GM12878 (cell line): Measurements from ENCODE around the gene MACROD2. TPM values are rescaled to one million over a fixed set of nuclear protein-coding genes. Genes with fewer than 3 reads are reported as not detected.

Experiments
- ATAC-seq: fragments of 200-7000 bp; cut with Tn5 transposase; 3 replicates; pipeline ENCODE4 v1.9.1; 2020; ENCODE audit warnings: mild to moderate bottlenecking, moderate library complexity
- BruUV-seq: library from RNA; stranded (reverse); fragments of 400-500 nt; replicated peaks from 2 replicates; lab custom pipeline; 2021; lab: Mats Ljungman, UMichigan
- CTCF ChIA-PET: fragments of 300-600 bp; sonication (Branson Sonifier 250); formaldehyde crosslinking; extraction: SDS; loops from one replicate; lab custom pipeline; 2021; ENCODE audit warnings: inconsistent platforms; lab: Yijun Ruan, JAX
- POLR2A ChIA-PET: fragments of 350-600 bp; formaldehyde crosslinking; extraction: SDS; loops from one replicate; lab custom pipeline; 2021; ENCODE audit warnings: inconsistent platforms; lab: Charles Lee
- RAD21 ChIA-PET: fragments of 300-600 bp; sonication (Branson Sonifier 250); formaldehyde crosslinking; loops from one replicate; lab custom pipeline; 2023; ENCODE audit warnings: antibody characterized with exemption; ENCODE audit not compliant: unreplicated experiment; lab: Charles Lee
- SMC1A ChIA-PET: fragments of 300-600 bp; sonication (Branson Sonifier 250); formaldehyde crosslinking; loops from one replicate; lab custom pipeline; 2023; ENCODE audit not compliant: unreplicated experiment, uncharacterized antibody; lab: Charles Lee
- DNase-seq: peaks from one replicate; pipeline ENCODE4 v3.0.0-alpha.2; 2011; ENCODE audit warnings: low read depth, low spot score
- FAIRE-seq: peaks from 3 replicates; lab custom pipeline; 2011; peaks lifted over from hg19 to GRCh38; lab: Jason Lieb, UNC
- H2AFZ ChIP-seq: 2 replicates; pipeline ENCODE4 v1.6.0; 2011; ENCODE audit warnings: low read depth, low read length, control low read depth; ENCODE audit not compliant: control insufficient read depth
- H3K27ac ChIP-seq: 2 replicates; pipeline ENCODE4 v1.5.1; 2011; ENCODE audit warnings: control low read depth; ENCODE audit not compliant: control insufficient read depth, insufficient read depth
- H3K27me3 ChIP-seq, 2 experiments: replicated peaks in 1 of 2; 2 replicates each; pipeline versions ENCODE4 v1.6.0 to v1.6.1; 2011; ENCODE audit warnings: low read length in 1 of 2; ENCODE audit not compliant: control insufficient read depth in 2 of 2, insufficient read depth in 2 of 2
- H3K36me3 ChIP-seq, 2 experiments: 2 replicates each; pipeline ENCODE4 v1.5.1; 2011; ENCODE audit warnings: low read length in 1 of 2; ENCODE audit not compliant: control insufficient read depth in 2 of 2, insufficient read depth in 2 of 2
- H3K4me1 ChIP-seq: 2 replicates; pipeline ENCODE4 v1.6.1; 2011; ENCODE audit warnings: mild to moderate bottlenecking, low read length, moderate library complexity, mixed read lengths; ENCODE audit not compliant: control insufficient read depth, insufficient read depth
- H3K4me2 ChIP-seq: 2 replicates; pipeline ENCODE4 v1.6.0; 2011; ENCODE audit warnings: control low read depth; ENCODE audit not compliant: control insufficient read depth, insufficient read depth
- H3K4me3 ChIP-seq: fragments of 200-600 bp; sonication (generic); 2 replicates; pipeline ENCODE4 v1.5.1; 2016
- H3K79me2 ChIP-seq: 2 replicates; pipeline ENCODE4 v1.6.0; 2011; ENCODE audit warnings: low read length; ENCODE audit not compliant: control insufficient read depth, insufficient read depth
- H3K9ac ChIP-seq: 2 replicates; pipeline ENCODE4 v1.8.0; 2011; ENCODE audit warnings: low read length, control low read depth, mixed read lengths; ENCODE audit not compliant: control insufficient read depth, insufficient read depth
- H3K9me3 ChIP-seq: replicated peaks from 3 replicates; pipeline ENCODE4 v1.5.1; 2011; ENCODE audit warnings: mild to moderate bottlenecking, low read length; ENCODE audit not compliant: control insufficient read depth, insufficient read depth
- H4K20me1 ChIP-seq: 2 replicates; pipeline ENCODE4 v1.6.0; 2011; ENCODE audit not compliant: control insufficient read depth, insufficient read depth
- ASH2L ChIP-seq: fragments of 300-600, 200-600 bp; sonication (generic); IDR thresholded peaks from 2 replicates; pipeline ENCODE4 v1.6.1; 2017; ENCODE audit warnings: low read depth, mild to moderate bottlenecking, borderline replicate concordance
- BACH1 ChIP-seq: fragments of 450-650 bp; IDR thresholded peaks from 2 replicates; pipeline ENCODE4 v1.6.1; 2017; ENCODE audit warnings: mild to moderate bottlenecking, borderline replicate concordance
- BMI1 ChIP-seq: fragments of 450-650 bp; IDR thresholded peaks from 2 replicates; pipeline ENCODE4 v1.6.1; 2016; ENCODE audit warnings: mild to moderate bottlenecking, moderate library complexity, borderline replicate concordance
- DPF2 ChIP-seq: fragments of 450-650 bp; IDR thresholded peaks from 2 replicates; pipeline ENCODE4 v1.6.1; 2017; ENCODE audit warnings: mild to moderate bottlenecking
- HDGF ChIP-seq: fragments of 450-650 bp; IDR thresholded peaks from 2 replicates; pipeline ENCODE4 v1.6.1; 2016; ENCODE audit warnings: antibody characterized with exemption
- HSF1 ChIP-seq: fragments of 150-350 bp; IDR thresholded peaks from 2 replicates; pipeline ENCODE4 v1.6.1; 2014; ENCODE audit warnings: mild to moderate bottlenecking, low read depth, low read length
- IRF3 ChIP-seq: fragments of 450-650 bp; IDR thresholded peaks from 2 replicates; pipeline ENCODE4 v1.6.1; 2014; ENCODE audit warnings: mild to moderate bottlenecking
- MEF2B ChIP-seq: fragments of 450-650 bp; IDR thresholded peaks from 2 replicates; pipeline ENCODE4 v1.6.1; 2018; ENCODE audit warnings: mild to moderate bottlenecking, moderate library complexity; ENCODE audit not compliant: partially characterized antibody, poor library complexity, severe bottlenecking
- NFIC ChIP-seq: IDR thresholded peaks from 2 replicates; pipeline ENCODE4 v1.6.1; 2012; ENCODE audit warnings: low read depth, mild to moderate bottlenecking, inconsistent platforms, low read length, moderate library complexity
- NR2C2 ChIP-seq: IDR thresholded peaks from 2 replicates; pipeline ENCODE4 v1.6.1; 2011; ENCODE audit warnings: borderline replicate concordance, low read depth; ENCODE audit not compliant: control insufficient read depth, insufficient read length
- PAX5 ChIP-seq: IDR thresholded peaks from 2 replicates; pipeline ENCODE4 v1.6.1; 2011; ENCODE audit warnings: low read depth, low read length, borderline replicate concordance
- RAD21 ChIP-seq: IDR thresholded peaks from 2 replicates; pipeline ENCODE4 v1.6.1; 2011; ENCODE audit warnings: mild to moderate bottlenecking, low read depth, low read length, moderate library complexity; ENCODE audit not compliant: insufficient read depth
- RELB ChIP-seq: fragments of 450-650 bp; IDR thresholded peaks from 2 replicates; pipeline ENCODE4 v1.6.1; 2017; ENCODE audit warnings: low read depth, mild to moderate bottlenecking, moderate library complexity
- RFX5 ChIP-seq: IDR thresholded peaks from 2 replicates; pipeline ENCODE4 v1.6.1; 2011; ENCODE audit warnings: low read depth, low read length, improper control_type of control experiment
- SIX5 ChIP-seq: IDR thresholded peaks from 2 replicates; pipeline ENCODE4 v1.6.1; 2011; ENCODE audit warnings: mild to moderate bottlenecking, low read depth, low read length, moderate library complexity; ENCODE audit not compliant: severe bottlenecking
- SMARCA5 ChIP-seq: fragments of 450-650 bp; IDR thresholded peaks from 2 replicates; pipeline ENCODE4 v1.6.1; 2017; ENCODE audit warnings: mild to moderate bottlenecking
- SMC3 ChIP-seq: IDR thresholded peaks from 2 replicates; pipeline ENCODE4 v1.6.1; 2011; ENCODE audit warnings: low read length, improper control_type of control experiment, borderline replicate concordance
- TBL1XR1 ChIP-seq: IDR thresholded peaks from 2 replicates; pipeline ENCODE4 v1.6.1; 2012; ENCODE audit warnings: low read depth, low read length, improper control_type of control experiment
- ZBTB33 ChIP-seq: fragments of 450-650 bp; IDR thresholded peaks from 2 replicates; pipeline ENCODE4 v1.6.1; 2017; ENCODE audit warnings: mild to moderate bottlenecking
- WGBS: methylation state at CpG from one replicate; pipeline ENCODE4 v1.1.6; 2016; ENCODE audit warnings: low lambda C conversion rate; ENCODE audit not compliant: insufficient replicate concordance, insufficient coverage; ENCODE audit errors: missing lambda C conversion rate; 5-methylcytosine and 5-hydroxymethylcytosine counted together
- in situ Hi-C: fragments of 300-500 bp; cut with MboI; formaldehyde crosslinking; loops from 9 replicates; pipeline ENCODE4 v1.14.3; 2018; ENCODE audit warnings: mixed read lengths
- intact Hi-C: fragments of 100-400 bp; cut with micrococcal nuclease; formaldehyde crosslinking; loops from one replicate; pipeline ENCODE4 v1.14.2; 2022; ENCODE audit not compliant: unreplicated experiment
- polyA plus RNA-seq, 11 experiments: library from polyadenylated mRNA; depleted of rRNA in 4 of 11; unstranded in 6 of 11; stranded (reverse) in 5 of 11; fragments of >200 nt; fragmentation: Nextera tagmentation in 4 of 11; fragmentation: Illumina TruSeq in 1 of 11; extraction: Ambion mirVana in 4 of 11; extraction: Trizol in 1 of 11; gene quantifications; 1 replicate in 1 of 11; 2 replicates in 10 of 11; pipeline versions ENCODE4 v1.2.1 to v1.2.3, GENCODE V29; 2011 to 2016; ENCODE audit warnings: inconsistent platforms in 2 of 11, missing spikeins in 2 of 11, low read depth in 1 of 11
- total RNA-seq, 4 experiments: library from RNA; depleted of rRNA in 3 of 4; stranded (reverse); fragments of >200 nt in 3 of 4; fragmentation: Illumina TruSeq in 1 of 4; extraction: Trizol in 1 of 4; gene quantifications; 2 replicates each; pipeline versions ENCODE4 v1.2.1 to v1.2.3, GENCODE V29; 2013 to 2021

The MACROD2 gene
- total and polyA plus RNA-seq, 10 of the 15 experiments (the other 5 are each of a cell fraction or from before 2014, with no cell fraction given) = 1.1 to 21.5 (median 2.2) TPM

GRCh38 chr20:14966203-14966602, 970.9 kb downstream of the MACROD2 start:
- no peak for ATAC-seq

More at GRCh38 chr20:14966203-14966602, 970.9 kb downstream of the MACROD2 start:
- DNase-seq (no peak), FAIRE-seq (no peak)
- no TSS peak for BruUV-seq
- intact Hi-C loops (no loop called here), in situ Hi-C loops (no loop called here)
- ChIA-PET SMC1A (no interaction called here), RAD21 (no interaction called here), POLR2A (no interaction called here), CTCF (interaction anchor here (0.6 kb wide), 1 partner anchor 205 kb away, joined by 4 read pairs; no protein-coding TSS in a partner anchor)
- Histone ChIP-seq H3K4me2 (no peak overlapping the region), H2AFZ (no peak overlapping the region), H3K9me3 (no peaks in the 10 kb centered on the region), H3K4me1 (no peaks in the 10 kb centered on the region), H3K79me2 (no peaks in the 10 kb centered on the region), H3K36me3 (no peaks in the 10 kb centered on the region), H3K4me3 (no peak overlapping the region), H3K9ac (no peak overlapping the region), H4K20me1 (no peaks in the 10 kb centered on the region), H3K27me3 (no peaks in the 10 kb centered on the region), H3K27ac (no peak overlapping the region)
- TF ChIP-seq RFX5 = no peak
- TF ChIP-seq BACH1 = no peak
- no peak for TF ChIP-seq SIX5
- no peak for TF ChIP-seq HDGF
- TF ChIP-seq SMC3 = no peak
- no peak for TF ChIP-seq ASH2L
- TF ChIP-seq SMARCA5 = no peak
- no peak for TF ChIP-seq NFIC
- TF ChIP-seq HSF1 = no peak
- TF ChIP-seq NR2C2 = no peak
- no peak for TF ChIP-seq RAD21
- TF ChIP-seq IRF3 = no peak
- TF ChIP-seq PAX5 = no peak
- no peak for TF ChIP-seq MEF2B
- TF ChIP-seq TBL1XR1 = no peak
- no peak for TF ChIP-seq RELB
- TF ChIP-seq BMI1 = no peak
- TF ChIP-seq DPF2 = no peak
- no peak for TF ChIP-seq ZBTB33
- 54% methylated on average over 3 of the region's 3 CpGs for WGBS
